GM10248 (cell line): ENCODE results near the gene DBNL.

Experiments used
- CTCF ChIA-PET: fragments of 300-600 bp; sonication (Branson Sonifier 250); formaldehyde crosslinking; extraction: SDS; loops from one replicate; lab custom pipeline; 2021; ENCODE audit warnings: antibody characterized with exemption; lab: Yijun Ruan, JAX
- POLR2A ChIA-PET: fragments of 350-650 bp; sonication (Branson Sonifier 250); formaldehyde crosslinking; extraction: SDS; loops from one replicate; lab custom pipeline; 2020; ENCODE audit warnings: antibody characterized with exemption; lab: Yijun Ruan, JAX
- DNase-seq: peaks from one replicate; pipeline ENCODE4 v3.0.0; 2012; ENCODE audit errors: extremely low spot score
- CTCF ChIP-seq: IDR thresholded peaks from 2 replicates; pipeline ENCODE4 v1.5.1; 2012; ENCODE audit warnings: mild to moderate bottlenecking, low read depth; ENCODE audit errors: extremely low read depth, missing control alignments, control extremely low read depth

DBNL gene

GRCh38 chr7:44110719-44111635 is 66.5 kb downstream of the DBNL start:
- POLR2A ChIA-PET: interaction anchor here (0.9 kb wide), 1 partner anchor 12 kb away, joined by 3 read pairs; the partner anchor contains the start of gene POLD2

More at GRCh38 chr7:44110719-44111635, 66.5 kb downstream of the DBNL start:
- no peak for TF ChIP-seq CTCF
- CTCF ChIA-PET: interaction anchor here (1.3 to 2.0 kb wide), 3 partner anchors 10 to 26 kb away, joined by 3 to 7 read pairs (median 4); no protein-coding TSS in a partner anchor
- DNase-seq: no peak
